HG03159 (cell line): Measurements from ENCODE around the gene S1PR1.
"Not testable (repeated sequence)": the region's sequence is repeated elsewhere in the genome, so short reads cannot be mapped to it uniquely, and the experiment has no call there.

Experiments
- ATAC-seq: cut with Tn5 transposase; IDR thresholded peaks from one replicate; pipeline ENCODE4 v1.9.1; 2021; ENCODE audit warnings: mild to moderate bottlenecking, moderate library complexity; ENCODE audit not compliant: unreplicated experiment

S1PR1 gene

DNA sequence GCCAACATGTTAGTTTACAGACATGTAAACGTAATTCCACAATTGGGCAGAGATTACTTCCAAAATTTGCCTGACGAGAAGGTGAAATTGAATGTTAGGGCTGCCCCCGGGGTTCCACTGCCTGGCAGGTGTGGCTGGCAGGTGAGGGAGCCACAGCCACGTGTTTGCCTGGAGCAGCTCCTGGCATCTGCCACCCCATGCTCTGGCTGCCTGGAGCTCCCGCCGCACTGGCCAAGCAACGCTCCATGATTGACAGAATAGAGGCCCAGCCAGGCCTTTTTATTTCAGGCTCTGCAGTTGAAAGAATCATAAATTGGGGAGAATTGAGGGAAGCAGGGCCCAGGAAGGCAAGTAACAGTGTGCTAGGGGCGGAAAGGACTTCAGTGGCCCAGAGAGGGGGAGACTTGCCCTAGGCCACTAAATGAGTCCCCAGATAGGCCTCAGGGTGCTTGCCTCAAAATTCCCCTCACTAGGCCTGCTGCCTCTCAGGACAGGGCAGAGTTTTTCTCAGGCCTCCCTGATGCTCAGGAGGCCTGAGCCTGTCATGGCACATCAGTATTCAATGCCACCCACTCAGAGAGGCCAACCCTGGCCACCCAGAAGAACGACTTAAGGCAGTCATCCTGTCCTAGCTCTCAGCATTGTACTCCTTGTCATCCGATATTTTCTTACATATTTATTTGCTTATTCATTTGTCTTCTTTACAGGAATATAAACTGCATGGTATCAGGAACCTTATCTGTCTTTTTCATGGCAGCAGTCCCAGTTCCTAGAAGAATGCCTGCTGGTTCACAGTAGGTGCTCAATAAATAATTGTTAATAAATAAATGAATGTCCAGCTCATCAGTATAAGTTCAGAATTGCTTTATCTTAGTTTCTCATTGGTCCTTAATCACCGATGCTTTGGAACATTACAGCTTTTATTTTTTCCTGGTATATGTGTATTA is 16.6 kb upstream of the S1PR1 start:
- no peak for ATAC-seq

DNA sequence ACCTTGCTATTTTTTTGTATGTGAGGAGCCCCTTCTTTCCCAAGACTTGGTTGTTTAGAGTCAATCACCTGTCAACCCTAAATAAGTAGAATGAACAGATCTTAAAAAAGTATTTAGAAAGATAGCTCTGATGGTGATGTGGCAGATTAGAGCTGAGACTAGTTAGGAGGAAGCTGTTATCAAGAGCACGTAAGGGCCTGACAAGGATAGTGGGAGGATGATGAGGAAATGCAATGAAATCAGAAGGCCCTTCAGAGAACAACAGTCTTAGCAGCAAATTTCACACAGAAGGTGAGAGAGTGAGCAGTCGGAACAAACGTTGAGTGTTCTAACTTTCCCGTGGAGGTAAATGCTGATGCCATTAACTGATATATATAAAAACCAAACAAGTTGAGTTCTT is 15.9 kb upstream of the S1PR1 start:
- ATAC-seq = no peak

DNA sequence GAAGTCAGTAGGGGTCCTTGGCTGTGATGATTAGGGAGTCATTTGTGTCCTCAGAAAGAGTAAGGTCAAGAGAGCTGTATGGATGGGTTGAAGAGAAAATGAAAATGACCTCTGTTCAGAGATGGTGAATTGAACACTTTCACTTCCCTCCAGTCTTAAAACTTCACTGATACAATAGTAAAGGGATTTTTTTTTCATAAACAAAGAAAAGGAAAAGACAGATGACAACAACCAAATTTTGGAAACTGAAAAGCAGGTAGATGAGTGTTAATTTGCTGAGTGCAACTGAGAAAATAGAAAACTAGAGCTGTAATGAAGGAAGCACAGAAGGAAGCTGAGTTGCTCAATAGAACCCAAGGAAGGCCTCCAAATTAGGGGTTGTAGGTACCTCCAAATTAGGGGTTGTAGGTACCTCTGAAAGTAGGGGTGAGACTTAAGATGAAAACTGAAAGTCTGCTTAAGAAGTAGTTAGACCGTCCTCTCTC is 14.8 kb upstream of the S1PR1 start:
- peak; percentile 97 for ATAC-seq

- ATAC-seq = no peak
These were observed 9.0 kb upstream of the S1PR1 start for GRCh38 chr1:101227837-101228236.

DNA sequence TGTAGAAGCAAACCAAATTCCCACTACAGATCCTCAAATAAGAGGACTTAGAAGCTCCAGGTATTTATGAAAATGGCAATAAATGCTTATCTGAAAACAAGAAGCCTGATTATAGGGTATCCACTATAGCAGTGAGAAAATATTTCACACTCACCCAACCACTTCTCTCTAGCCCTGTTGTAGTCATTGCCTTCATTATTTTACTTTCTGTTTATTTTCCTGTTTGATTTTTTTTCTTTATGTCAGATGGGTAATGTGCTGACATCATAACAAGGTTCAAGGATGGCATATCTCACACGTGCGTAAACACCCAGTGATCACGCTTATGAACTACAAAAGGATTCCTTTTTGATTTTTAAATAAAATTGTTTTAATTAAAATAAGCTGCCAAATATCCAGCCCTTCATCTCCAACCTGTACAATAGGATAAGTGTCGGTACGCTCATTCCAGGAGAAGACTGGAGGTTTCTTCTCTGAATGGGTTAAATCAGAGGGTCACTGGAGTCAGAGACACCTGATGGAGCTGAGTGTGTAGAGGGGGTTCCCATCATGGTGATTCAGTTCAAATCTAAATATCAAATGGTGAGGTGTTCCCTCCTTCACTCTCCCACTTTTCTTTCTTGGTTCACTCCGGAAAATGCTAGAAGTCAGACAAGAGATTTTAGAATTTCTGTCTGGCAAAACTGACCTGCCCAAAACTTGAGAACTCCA is 8.2 kb upstream of the S1PR1 start:
- ATAC-seq = no peak

GRCh38 chr1:101232182-101232581 is 4.6 kb upstream of the S1PR1 start:
- ATAC-seq = not testable (repeated sequence)

- ATAC-seq = no peak
These were observed 3.3 kb upstream of the S1PR1 start for GRCh38 chr1:101233495-101233894.

GRCh38 chr1:101235216-101235695 is 1.6 kb upstream of the S1PR1 start:
- ATAC-seq = no peak

DNA sequence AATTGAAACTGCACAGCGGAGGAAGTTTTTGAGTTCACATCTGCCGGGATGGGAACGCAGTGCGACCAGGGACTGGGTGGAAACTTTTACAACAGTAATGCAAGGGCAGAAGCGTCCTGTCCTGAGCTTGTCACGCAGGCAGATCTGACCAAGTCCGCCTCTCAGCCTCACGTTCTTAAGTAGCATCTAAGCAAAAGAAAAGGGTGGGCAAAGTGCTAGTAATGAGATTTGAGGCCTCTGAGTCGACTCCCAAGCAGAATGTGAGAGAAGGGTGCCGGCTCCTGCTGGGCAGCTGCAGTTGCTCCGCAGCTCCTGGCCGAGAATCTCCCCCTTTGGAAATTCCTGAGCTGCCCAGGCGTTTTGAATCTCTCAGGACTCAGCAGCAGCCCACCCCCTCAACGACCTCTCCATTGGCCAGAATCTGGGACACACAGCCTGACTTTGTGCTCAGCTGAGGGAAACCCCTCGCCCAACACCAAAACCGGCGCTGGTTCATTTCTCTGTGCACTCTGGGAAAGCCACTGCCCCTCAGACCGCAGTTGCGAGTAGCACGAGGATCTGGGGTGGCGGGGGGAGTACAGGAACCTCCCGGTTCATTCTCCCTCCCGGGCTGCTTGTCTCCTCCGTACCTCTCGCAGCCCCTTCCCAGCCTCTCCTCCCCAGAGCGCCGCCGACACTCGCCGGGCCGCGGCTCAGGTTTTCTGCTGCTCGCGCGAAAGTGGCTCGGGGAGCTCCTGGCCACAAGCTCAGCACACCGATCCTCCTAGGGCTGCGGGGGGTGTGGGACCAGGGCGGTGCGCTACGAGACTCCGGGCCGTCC is 913 bp upstream of the S1PR1 start:
- ATAC-seq = peak; percentile 57

DNA sequence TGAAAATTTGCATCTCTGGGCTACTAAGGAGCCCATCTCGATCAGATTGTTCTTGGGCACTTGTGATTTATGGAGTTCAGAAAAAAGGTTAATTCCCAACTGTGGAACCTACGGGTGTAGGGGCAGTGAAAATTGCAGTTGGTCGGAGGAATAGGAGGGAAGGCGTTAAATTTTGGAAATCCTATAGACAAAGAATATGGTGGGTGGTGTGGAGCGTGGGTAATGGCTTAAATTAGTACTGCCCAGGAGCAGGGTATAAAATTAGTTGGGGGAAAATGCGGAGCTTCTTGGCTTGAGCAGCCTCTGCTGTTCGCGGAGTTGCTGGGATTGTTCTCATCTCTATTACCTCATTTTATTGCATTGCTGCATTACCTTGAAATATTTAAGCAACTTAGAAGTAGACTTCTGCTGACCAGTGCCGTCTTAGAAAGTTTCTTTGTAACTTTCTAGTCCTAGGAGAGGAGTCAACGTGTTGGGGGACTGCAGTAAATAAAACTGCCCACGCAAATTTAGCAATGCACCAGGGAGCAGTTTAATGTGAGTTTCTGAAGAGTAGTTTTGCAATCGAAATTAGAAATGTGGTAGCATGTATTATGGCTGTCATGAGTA is 514 bp downstream of the S1PR1 start:
- ATAC-seq = no peak

DNA sequence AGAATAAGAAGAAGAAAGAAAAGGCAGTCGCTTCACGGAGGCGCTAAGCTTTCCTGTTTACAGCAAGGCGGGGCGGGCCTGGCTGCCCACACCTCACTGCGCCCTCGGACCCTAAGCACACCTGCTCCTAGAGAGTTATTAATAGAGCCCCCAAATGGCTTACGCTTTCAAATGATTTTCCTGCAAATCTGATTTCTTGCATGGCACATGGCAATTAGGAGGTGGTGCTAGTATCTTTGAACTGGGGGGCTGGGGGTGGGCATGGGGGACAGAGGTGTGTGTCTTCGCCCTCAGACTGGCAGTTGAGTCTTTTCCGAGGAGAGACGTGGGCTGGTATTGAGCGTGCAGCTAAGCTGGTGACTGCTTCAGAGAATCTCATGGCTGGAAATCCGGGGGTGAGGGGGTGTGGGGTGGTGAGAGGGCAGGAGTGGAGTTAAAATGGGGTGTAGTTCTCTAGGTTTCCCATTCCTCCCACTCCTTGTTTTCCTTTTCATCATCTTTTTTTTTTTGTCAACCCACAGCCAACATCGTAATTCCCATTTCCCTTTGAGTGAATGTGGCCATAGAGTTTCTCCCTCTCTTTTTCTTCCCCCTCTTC is 1.3 kb downstream of the S1PR1 start:
- no peak for ATAC-seq

DNA sequence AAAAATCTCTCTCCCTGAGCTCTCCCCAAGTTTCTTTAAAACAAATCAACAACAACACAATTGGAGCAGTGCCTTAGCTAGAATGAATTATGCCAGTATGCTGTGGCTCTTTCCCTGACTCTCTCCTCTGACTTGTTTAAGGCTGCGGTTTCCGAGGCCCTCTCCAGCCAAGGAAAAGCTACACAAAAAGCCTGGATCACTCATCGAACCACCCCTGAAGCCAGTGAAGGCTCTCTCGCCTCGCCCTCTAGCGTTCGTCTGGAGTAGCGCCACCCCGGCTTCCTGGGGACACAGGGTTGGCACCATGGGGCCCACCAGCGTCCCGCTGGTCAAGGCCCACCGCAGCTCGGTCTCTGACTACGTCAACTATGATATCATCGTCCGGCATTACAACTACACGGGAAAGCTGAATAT is 1.9 kb downstream of the S1PR1 start:
- ATAC-seq = peak; percentile 25

GRCh38 chr1:101239095-101240040 is 2.5 kb downstream of the S1PR1 start:
- no peak for ATAC-seq

DNA sequence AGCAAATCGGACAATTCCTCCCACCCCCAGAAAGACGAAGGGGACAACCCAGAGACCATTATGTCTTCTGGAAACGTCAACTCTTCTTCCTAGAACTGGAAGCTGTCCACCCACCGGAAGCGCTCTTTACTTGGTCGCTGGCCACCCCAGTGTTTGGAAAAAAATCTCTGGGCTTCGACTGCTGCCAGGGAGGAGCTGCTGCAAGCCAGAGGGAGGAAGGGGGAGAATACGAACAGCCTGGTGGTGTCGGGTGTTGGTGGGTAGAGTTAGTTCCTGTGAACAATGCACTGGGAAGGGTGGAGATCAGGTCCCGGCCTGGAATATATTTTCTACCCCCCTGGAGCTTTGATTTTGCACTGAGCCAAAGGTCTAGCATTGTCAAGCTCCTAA is 3.2 kb downstream of the S1PR1 start:
- ATAC-seq = no peak

DNA sequence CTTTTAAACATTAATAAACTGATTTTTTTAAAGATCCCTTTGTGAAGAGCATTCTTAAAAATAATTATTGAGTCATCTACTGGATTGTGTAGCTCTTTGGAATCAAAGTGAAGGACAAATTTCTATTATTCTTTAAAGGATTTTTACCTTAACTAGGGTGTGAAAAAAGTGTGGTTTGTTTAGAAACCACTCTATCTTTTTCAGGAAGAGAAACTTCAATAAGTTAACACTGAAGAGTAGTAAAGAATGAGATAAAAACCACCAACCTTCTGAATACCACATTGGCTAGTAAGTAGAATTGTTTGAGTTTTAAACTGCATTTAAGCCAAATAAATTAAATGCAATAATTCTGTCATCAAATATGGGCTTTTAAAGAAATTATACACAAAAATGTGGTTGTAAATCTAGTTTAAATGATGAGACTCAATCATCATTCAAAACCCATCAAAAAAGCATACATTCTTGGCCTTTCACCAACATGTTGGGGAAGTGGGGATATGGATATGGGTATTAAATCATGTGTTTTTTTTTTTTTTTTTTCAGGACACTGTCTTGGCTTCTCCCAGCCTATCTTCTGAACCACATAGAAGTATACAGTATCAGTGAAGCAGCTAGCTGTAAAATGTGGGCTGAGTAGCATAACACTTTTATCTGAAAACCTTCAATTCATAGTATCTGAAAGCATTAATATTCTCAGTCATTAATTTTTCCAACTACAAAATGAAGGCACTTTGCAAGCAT is 4.8 kb downstream of the S1PR1 start:
- peak; percentile 38 for ATAC-seq

GRCh38 chr1:101242324-101243050 is 5.7 kb downstream of the S1PR1 start:
- ATAC-seq = no peak

GRCh38 chr1:101243751-101244150 is 6.9 kb downstream of the S1PR1 start:
- no peak for ATAC-seq

DNA sequence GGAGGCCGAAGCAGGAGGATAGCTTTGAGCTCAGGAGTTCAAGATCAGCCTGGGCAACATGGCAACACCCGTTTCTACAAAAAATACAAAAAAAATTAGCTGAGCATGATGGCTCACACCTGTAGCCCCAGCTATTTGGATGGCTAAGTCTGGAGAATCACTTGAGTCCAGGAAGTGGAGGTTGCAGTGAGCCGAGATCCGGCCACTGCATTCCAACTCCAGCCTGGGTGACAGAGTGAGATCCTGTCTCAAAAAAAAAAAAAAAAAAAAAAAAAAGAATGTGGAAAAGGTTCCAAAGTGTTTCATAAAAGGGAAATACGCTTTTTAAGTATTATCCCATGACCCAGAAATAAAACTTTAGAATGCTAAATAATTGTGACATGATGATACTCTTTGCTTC is 8.0 kb downstream of the S1PR1 start:
- ATAC-seq = no peak
